HG03460 (cell line): Measurements from ENCODE around the gene BTC.
"Not testable (repeated sequence)": the region's sequence is repeated elsewhere in the genome, so short reads cannot be mapped to it uniquely, and the experiment has no call there.

Experiments
- ATAC-seq: cut with Tn5 transposase; IDR thresholded peaks from one replicate; pipeline ENCODE4 v1.9.1; 2021; ENCODE audit not compliant: unreplicated experiment

BTC gene

GRCh38 chr4:74758551-74759145 lies 35.7 kb downstream of the BTC start:
- ATAC-seq = no peak

- no peak for ATAC-seq
Measured at GRCh38 chr4:74757136-74757535, 37.2 kb downstream of the BTC start.

- ATAC-seq = no peak
Measured at GRCh38 chr4:74755486-74755885, 38.8 kb downstream of the BTC start.

GRCh38 chr4:74754218-74754617 lies 40.1 kb downstream of the BTC start:
- ATAC-seq = peak; percentile 80

- no peak for ATAC-seq
Measured at GRCh38 chr4:74752798-74753197, 41.5 kb downstream of the BTC start.

- no peak for ATAC-seq
Measured at GRCh38 chr4:74751856-74752255, 42.5 kb downstream of the BTC start.

GRCh38 chr4:74751247-74751646 lies 43.1 kb downstream of the BTC start:
- no peak for ATAC-seq

- no peak for ATAC-seq
Measured at GRCh38 chr4:74742185-74742584, 52.1 kb downstream of the BTC start.

GRCh38 chr4:74738464-74739143 lies 55.7 kb downstream of the BTC start:
- ATAC-seq = no peak

GRCh38 chr4:74734995-74735394 lies 59.3 kb downstream of the BTC start:
- no peak for ATAC-seq

GRCh38 chr4:74733756-74734155 lies 60.6 kb downstream of the BTC start:
- no peak for ATAC-seq

- ATAC-seq = no peak
Measured at GRCh38 chr4:74724979-74725378, 69.3 kb downstream of the BTC start.

GRCh38 chr4:74716436-74716765 lies 77.9 kb downstream of the BTC start:
- no peak for ATAC-seq

GRCh38 chr4:74715706-74716435 lies 78.5 kb downstream of the BTC start:
- no peak for ATAC-seq

GRCh38 chr4:74714611-74715130 lies 79.7 kb downstream of the BTC start:
- no peak for ATAC-seq

- ATAC-seq = not testable (repeated sequence)
Measured at GRCh38 chr4:74708135-74708534, 86.2 kb downstream of the BTC start.
